ENCODE results near the gene NUTM2F. TPM values are rescaled to one million over a fixed set of nuclear protein-coding genes. Genes with fewer than 3 reads are reported as not detected.
"Not testable (repeated sequence)": the region's sequence is repeated elsewhere in the genome, so short reads cannot be mapped to it uniquely, and the experiment has no call there.

Gene NUTM2F
- not detected for total RNA-seq
- polyA plus RNA-seq: not detected
- long read RNA-seq, donor 1, partial matches to known transcripts: 36 of 42 reads
- long read RNA-seq, donor 1, other reads (novel, unspliced or antisense): 6 of 42 reads
- long read RNA-seq, donor 2: 0 reads
- long read RNA-seq, donor 3: 0 reads
- long read RNA-seq, donor 4: 0 reads
- long read RNA-seq, donor 5: 0 reads
- long read RNA-seq, donor 6: 0 reads
- long read RNA-seq, donor 7: 0 reads
- long read RNA-seq, donor 8: 0 reads
- long read RNA-seq, donor 9: 0 reads
- long read RNA-seq, donor 10: 0 reads

GRCh38 chr9:94328544-94328943 lies at the start of gene NUTM2F:
TSS of gene NUTM2F (minus strand) at chr9:94328644. CDS start at chr9:94328623, 21 bp downstream.
- WGBS, 4 donors: 56 to 100% (median 83%) methylated on average over 1 to 2 of the region's 5 CpGs; no CpG with 5 or more reads in 1 of the 4 donors
- intact Hi-C loops (cut with DNase I); H3K4me1 ChIP-seq (replicated peaks in 1 of 2); H3K27me3 ChIP-seq; H3K36me3 ChIP-seq (replicated peaks in 1 of 2); DNase-seq; H3K27ac ChIP-seq; H3K9me3 ChIP-seq (replicated peaks in 1 of 3); H3K4me3 ChIP-seq: not testable (repeated sequence)

- H3K27me3 ChIP-seq; H3K36me3 ChIP-seq (replicated peaks in 1 of 2); H3K4me1 ChIP-seq (replicated peaks in 1 of 2); intact Hi-C loops (cut with DNase I); H3K9me3 ChIP-seq (replicated peaks in 1 of 3): not testable (repeated sequence)
- Histone ChIP-seq H3K4me3 (peak overlapping the region in 2 of 4 donors; percentile 48 to 72), H3K27ac (peak overlapping the region in 2 of 5 donors; percentile 74 to 85)
- peak in 1 of 7 donors; percentile 10 for DNase-seq
- TF ChIP-seq POLR2A (IDR thresholded peaks at IDR 0.05): peak in 1 of 2 donors; percentile 8
- 0 to 1% (median 0%) methylated on average over 6 to 14 of the region's 19 CpGs for WGBS, 4 donors
Measured at GRCh38 chr9:94375197-94375596, 46.8 kb upstream of the NUTM2F start.

- peak; percentile 76 to 86 for TF ChIP-seq POLR2A (IDR thresholded peaks at IDR 0.05)
- H3K27me3 ChIP-seq; intact Hi-C loops (cut with DNase I); H3K4me1 ChIP-seq (replicated peaks in 1 of 2); H3K36me3 ChIP-seq (replicated peaks in 1 of 2); H3K9me3 ChIP-seq (replicated peaks in 1 of 3): not testable (repeated sequence)
- Histone ChIP-seq H3K4me3 (peak overlapping the region in 3 of 4 donors; percentile 18 to 72 (median 22)), H3K27ac (peak overlapping the region in 4 of 5 donors; percentile 65 to 85 (median 78))
- peak; percentile 90 to 96 (median 91) for DNase-seq
- WGBS, 4 donors: 0 to 7% (median 0%) methylated on average over 3 to 105 of the region's 106 CpGs
Measured at GRCh38 chr9:94374176-94375056, 46.0 kb upstream of the NUTM2F start.

- H3K9me3 ChIP-seq (replicated peaks in 1 of 3); H3K36me3 ChIP-seq (replicated peaks in 1 of 2); H3K4me1 ChIP-seq (replicated peaks in 1 of 2); intact Hi-C loops (cut with DNase I); H3K27me3 ChIP-seq: not testable (repeated sequence)
- peak in 1 of 7 donors; percentile 55 for DNase-seq
- 30 to 54% (median 40%) methylated on average over 6 to 7 of the region's 11 CpGs for WGBS, 4 donors
- Histone ChIP-seq H3K27ac (peak overlapping the region in 3 of 5 donors; percentile 65 to 85 (median 82)), H3K4me3 (peak overlapping the region in 2 of 4 donors; percentile 22 to 53)
Measured at GRCh38 chr9:94373779-94374175, 45.3 kb upstream of the NUTM2F start.

- H3K4me1 ChIP-seq (replicated peaks in 1 of 2); H3K4me3 ChIP-seq; DNase-seq; H3K27me3 ChIP-seq; H3K9me3 ChIP-seq (replicated peaks in 1 of 3); intact Hi-C loops (cut with DNase I); H3K27ac ChIP-seq; H3K36me3 ChIP-seq (replicated peaks in 1 of 2): not testable (repeated sequence)
- WGBS, 4 donors: 75 to 91% (median 79%) methylated on average over 3 of the region's 3 CpGs
Measured at GRCh38 chr9:94370266-94370665, 41.8 kb upstream of the NUTM2F start.

- DNase-seq: peak; percentile 23 to 59 (median 34)
- H3K27ac ChIP-seq; intact Hi-C loops (cut with DNase I); H3K9me3 ChIP-seq (replicated peaks in 1 of 3); H3K4me1 ChIP-seq (replicated peaks in 1 of 2); H3K4me3 ChIP-seq; H3K27me3 ChIP-seq; H3K36me3 ChIP-seq (replicated peaks in 1 of 2): not testable (repeated sequence)
- 37 to 55% (median 44%) methylated on average over 1 to 2 of the region's 2 CpGs for WGBS, 4 donors
Measured at GRCh38 chr9:94364093-94364614, 35.7 kb upstream of the NUTM2F start.

- H3K9me3 ChIP-seq (replicated peaks in 1 of 3); DNase-seq; H3K36me3 ChIP-seq (replicated peaks in 1 of 2); intact Hi-C loops (cut with DNase I); H3K4me3 ChIP-seq; H3K27me3 ChIP-seq; H3K4me1 ChIP-seq (replicated peaks in 1 of 2); H3K27ac ChIP-seq: not testable (repeated sequence)
- no CpG with 5 or more reads among the region's 1 CpG for WGBS, 4 donors
Measured at GRCh38 chr9:94357158-94357557, 28.7 kb upstream of the NUTM2F start.

GRCh38 chr9:94351901-94352723 lies 23.7 kb upstream of the NUTM2F start:
- H3K36me3 ChIP-seq (replicated peaks in 1 of 2); H3K4me1 ChIP-seq (replicated peaks in 1 of 2); H3K4me3 ChIP-seq; H3K27me3 ChIP-seq; H3K27ac ChIP-seq; intact Hi-C loops (cut with DNase I); H3K9me3 ChIP-seq (replicated peaks in 1 of 3): not testable (repeated sequence)
- DNase-seq: peak in 6 of 7 donors; percentile 40 to 71 (median 64)
- 100% methylated on average over 1 of the region's 4 CpGs; no CpG with 5 or more reads in 2 of the 4 donors for WGBS, 4 donors

- not testable (repeated sequence) for H3K27ac ChIP-seq
Measured at GRCh38 chr9:94348754-94349153, 20.3 kb upstream of the NUTM2F start.

GRCh38 chr9:94347451-94347850 lies 19.0 kb upstream of the NUTM2F start:
- H3K27me3 ChIP-seq; intact Hi-C loops (cut with DNase I); H3K9me3 ChIP-seq (replicated peaks in 1 of 3); DNase-seq; H3K4me3 ChIP-seq; H3K36me3 ChIP-seq (replicated peaks in 1 of 2); H3K4me1 ChIP-seq (replicated peaks in 1 of 2); H3K27ac ChIP-seq: not testable (repeated sequence)
- 92 to 97% (median 93%) methylated on average over 13 to 16 of the region's 16 CpGs for WGBS, 4 donors

More at GRCh38 chr9:94348754-94349153, 20.3 kb upstream of the NUTM2F start:
- intact Hi-C loops (cut with DNase I); H3K9me3 ChIP-seq (replicated peaks in 1 of 3); DNase-seq; H3K36me3 ChIP-seq (replicated peaks in 1 of 2); H3K4me3 ChIP-seq; H3K27me3 ChIP-seq; H3K4me1 ChIP-seq (replicated peaks in 1 of 2): not testable (repeated sequence)
- no CpG with 5 or more reads among the region's 3 CpGs for WGBS, 4 donors

Data from adrenal gland (tissue), 19 donors.